ENCODE measurements around the gene SNX1. TPM values are rescaled to one million over a fixed set of nuclear protein-coding genes. Genes with fewer than 3 reads are reported as not detected.

Gene SNX1
- total RNA-seq, 2 donors from 2014 or later: 114 to 130 TPM

DNA sequence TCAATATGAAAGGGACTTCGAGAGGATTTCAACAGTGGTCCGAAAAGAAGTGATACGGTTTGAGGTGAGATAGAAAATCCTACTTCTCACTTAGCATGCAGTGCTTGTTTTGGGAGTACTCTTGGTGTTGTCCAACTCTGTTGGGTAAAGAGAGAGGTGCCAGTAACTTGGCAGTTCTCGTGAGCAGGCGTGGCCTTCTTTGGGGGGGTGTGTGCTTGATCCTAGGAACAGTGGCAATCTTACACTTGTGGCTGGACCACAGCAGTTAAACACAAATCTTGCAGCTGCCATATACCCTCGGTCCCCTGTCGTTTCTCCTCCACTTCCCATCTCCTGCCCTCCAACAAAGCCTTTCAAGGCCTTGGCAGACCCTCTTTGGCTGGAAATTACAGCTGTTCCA is 40.6 kb downstream of the SNX1 start:
- DNase-seq (ENCODE audit: low spot score): no peak
- intact Hi-C loops (cut with DNase I): no loop called here

DNA sequence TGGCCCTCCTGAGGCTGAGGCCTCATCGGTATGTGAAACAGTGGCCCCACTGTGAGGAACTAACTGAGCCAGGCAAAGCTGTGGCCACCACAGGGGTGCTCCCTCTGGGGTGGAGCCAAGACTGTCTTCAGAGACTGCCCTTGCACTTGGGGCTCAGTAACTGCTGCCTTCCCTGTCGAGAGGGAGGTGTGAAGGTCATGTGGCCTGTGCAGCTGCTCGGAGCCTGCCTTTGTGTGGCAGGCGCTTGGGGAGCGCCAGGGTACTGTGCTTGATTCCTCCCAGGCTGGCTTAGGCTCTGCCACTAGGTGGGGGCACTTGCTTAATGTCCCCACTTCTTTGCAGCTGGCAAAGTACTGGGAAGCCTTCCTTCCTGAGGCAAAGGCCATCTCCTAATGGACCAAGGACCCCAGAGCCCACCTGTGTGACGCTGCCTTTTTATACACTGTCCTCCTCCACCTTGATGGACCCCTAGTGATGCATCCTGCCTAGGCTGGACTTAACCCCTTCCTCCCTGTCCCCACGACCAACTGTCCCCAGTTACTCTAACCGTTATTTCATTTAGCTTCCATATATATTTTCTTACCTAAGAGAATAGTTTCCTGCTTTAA is 41.5 kb downstream of the SNX1 start:
- intact Hi-C loops (cut with DNase I): no loop called here
- no peak for DNase-seq (ENCODE audit: low spot score)

DNA sequence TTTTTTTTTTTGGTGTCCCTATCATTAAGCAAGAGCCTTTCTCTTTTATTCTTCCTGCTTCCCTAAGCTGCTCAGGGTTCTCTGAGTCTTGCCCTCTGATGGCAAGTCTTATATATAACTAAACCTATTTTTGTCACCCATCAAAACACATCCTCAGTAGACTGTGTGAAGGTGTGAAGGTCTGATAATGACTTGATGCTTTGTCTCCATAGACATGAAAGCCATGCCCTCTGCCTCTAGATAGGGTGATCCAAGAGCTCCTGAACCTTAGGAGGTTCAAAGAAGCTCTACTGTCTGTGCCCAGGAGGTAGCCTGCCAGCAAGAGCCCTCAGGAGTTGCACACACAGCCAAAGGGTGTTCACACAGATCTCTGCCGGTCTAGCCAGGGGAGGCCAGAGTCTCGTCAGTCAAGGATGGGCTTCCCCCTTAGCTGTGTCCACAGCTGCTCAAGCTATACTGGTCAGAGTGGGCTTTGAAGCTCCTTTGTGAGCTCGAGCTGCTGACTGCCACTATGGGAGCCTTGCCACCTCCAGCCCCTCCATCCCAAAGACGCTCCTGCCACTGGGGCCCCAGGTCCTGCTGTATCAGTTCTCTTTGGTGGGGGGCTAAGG is 42.7 kb downstream of the SNX1 start:
- DNase-seq (ENCODE audit: low spot score): no peak
- intact Hi-C loops (cut with DNase I): no loop called here

DNA sequence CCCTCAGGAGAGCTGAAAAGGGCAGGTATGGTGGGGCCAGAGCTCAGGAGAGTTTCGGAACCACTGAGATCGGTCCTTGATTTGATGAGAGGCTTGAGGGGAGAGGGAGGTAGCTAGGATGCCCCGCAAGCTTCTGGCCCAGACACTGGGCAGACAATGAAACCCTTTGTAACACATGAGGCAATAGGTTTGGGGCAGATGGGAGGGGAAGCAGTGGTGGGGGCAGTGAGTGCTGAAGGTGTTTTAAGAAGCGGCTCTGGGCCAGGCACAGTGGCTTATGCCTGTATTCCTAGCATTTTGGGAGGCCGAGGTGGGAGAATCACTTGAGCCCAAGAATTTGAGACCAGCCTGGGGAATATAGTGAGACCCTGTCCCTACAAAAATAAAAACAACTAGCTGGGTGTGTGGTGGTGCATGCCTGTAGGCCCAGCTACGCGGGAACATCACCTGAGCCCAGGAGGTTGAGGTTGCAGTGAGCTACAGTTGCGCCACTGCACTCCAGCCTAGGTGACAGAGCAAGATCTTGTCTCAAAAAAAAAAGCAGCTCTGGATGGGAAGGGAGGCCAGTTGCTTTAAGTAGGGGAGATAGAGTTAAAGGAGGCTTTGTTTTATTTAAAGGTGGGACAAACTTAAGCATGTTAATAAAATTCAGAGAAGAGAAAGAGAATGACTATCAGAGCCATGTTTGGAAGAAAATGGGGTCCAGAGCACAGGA is 46.2 kb downstream of the SNX1 start:
- intact Hi-C loops (cut with DNase I): no loop called here

DNA sequence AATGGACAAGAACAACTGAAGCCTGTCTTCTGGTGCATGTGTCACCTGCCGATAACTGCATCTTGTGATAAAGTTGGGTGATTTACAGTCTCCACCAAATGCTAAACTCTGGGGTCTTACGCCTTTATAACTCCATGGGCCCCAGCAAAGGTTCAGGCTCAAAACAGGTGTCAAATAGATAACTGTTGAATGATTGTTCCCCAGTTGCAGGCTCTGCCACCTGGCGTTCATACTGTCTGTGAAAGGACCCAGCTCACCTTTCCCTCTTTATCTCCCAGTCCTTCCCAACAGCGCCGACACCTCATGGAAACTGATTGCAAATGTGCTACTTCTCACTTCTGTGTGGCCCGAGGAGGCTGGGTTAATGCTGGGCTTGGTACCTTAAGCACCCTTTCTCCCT is 47.5 kb downstream of the SNX1 start:
- intact Hi-C loops (cut with DNase I): no loop called here
- DNase-seq (ENCODE audit: low spot score): peak; percentile 31

More for the DNA sequence above, 46.2 kb downstream of the SNX1 start:
- peak; percentile 40 for DNase-seq (ENCODE audit: low spot score)

DNA sequence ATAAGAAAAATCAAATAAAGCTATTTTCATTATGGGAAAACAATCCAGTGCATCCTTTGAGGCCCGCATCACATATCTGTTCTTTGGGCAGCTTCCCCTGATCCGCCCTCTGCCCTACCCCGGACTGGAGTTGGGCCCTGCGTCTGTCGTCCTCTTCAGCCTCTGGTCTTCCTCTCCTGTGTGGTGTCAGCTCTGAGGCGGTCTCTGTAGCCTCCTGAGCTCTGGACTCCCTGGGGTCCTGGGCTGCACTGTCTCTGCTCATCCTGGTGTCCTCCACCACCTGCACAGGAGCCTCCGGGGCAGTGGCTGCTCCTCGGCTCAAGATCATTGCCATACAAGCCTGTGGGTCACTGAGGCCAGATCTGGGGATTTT is 48.4 kb downstream of the SNX1 start:
- intact Hi-C loops (cut with DNase I): no loop called here
- peak; percentile 26 for DNase-seq (ENCODE audit: low spot score)

DNA sequence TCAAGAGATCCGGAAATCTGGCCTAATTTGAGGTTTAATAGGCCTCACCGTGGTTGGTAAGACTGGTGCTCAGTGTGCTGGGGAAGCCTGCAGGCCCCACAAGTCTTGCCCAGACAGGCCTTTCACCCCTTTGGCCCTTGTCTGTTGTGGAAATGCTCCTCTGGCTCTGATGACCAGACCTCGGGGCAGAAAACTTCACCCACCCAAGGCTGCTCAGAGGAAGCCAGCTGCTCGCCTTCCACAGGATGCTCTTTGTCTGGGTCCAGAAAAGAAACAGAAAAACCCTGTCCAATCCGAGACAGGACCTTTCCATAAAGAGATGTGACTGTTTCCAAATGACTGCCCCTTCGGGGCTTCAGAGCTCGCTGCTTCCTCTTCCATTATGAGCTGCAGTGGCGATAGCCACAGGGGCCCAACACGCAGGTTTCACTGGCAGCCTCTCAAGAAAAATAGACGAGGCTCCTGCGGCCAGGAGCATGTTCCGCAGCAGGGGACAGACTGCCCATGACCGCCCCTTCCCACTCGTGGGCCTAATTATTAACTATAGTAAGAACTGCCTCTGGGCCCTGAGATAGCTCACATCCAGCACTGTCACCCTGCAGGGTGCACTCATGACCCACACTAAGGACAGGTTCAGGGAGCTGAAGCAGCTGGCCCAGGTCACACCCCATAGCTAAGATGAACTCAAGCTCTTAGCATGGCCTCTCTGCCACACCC is 48.9 kb downstream of the SNX1 start:
- intact Hi-C loops (cut with DNase I): no loop called here
- no peak for DNase-seq (ENCODE audit: low spot score)

DNA sequence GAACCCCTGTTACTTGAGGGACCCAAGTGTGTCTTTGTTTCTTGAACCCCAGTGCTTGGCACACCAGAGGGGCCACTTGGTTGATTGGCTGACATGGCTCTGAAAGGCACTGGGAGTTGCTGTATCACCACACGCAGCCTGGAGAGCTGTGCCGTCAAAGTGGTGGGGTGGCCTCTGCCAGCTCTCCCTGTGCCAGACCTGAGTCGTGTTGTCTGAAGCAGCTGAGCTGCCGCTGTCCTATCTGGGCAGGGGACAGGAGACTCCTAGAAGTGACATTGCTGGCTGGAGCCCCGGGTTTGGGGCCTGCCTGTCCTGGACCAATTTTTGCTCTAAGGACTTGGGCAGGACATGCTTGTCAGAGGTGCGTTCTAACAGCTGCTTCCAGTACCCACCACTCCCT is 50.3 kb downstream of the SNX1 start:
- intact Hi-C loops (cut with DNase I): no loop called here
- peak; percentile 57 for DNase-seq (ENCODE audit: low spot score)

DNA sequence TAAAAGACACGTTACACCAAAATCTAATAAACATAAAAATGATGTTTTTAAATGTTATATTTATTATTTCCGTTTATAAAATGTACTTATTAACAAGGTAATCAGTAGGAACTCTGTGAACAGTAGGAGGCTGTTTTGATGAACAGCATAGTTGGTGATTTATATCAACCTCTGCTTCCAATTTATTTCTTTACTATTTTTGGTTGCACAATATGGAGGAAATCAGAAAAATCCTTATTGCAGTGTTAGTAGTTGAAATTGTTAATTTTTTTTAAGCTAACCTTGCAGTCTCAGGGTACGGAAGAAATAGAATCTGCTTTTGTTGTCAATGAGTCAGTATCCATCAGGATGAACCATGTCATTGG is 50.7 kb downstream of the SNX1 start:
- intact Hi-C loops (cut with DNase I): no loop called here
- no peak for DNase-seq (ENCODE audit: low spot score)

DNA sequence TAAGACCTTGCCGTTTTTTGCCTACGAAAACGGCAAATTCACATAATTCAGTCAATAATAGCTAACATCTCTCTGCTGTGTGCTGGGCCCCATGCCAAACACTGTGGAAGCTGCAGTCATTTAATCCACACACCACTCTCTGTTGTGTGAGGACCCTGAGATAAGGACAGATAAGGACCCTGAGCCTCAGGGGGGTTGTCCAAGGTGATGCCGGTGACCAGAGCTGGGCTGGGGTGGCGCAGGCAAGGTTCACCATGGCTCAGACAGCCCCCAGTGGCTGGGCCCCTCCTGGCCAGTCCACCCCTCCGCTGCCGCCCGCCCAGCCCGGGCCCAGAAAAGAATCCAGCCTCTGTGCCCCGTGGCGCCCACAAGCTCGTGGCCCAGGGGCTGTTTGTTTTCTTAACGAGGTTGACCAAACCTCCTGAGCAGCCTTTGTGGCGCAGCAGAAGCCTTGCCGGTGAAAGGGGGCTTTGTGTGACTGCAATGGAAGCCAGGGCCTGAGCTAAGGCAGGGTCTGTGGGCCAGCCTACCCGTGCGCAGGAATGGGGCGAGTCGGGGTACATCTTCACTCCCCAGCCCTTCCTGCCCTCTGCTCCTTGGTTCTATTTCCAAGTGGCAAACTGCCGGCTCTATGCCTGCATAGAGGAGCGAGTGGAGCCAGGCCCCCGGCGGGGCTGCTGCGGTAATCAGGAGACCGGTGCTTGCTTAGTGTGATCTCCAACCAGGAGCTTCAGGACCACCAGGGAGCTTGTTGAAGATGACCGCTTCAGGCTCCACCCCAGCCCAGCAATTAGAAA is 51.3 kb downstream of the SNX1 start:
- DNase-seq (ENCODE audit: low spot score): peak; percentile 74
- intact Hi-C loops (cut with DNase I): no loop called here

DNA sequence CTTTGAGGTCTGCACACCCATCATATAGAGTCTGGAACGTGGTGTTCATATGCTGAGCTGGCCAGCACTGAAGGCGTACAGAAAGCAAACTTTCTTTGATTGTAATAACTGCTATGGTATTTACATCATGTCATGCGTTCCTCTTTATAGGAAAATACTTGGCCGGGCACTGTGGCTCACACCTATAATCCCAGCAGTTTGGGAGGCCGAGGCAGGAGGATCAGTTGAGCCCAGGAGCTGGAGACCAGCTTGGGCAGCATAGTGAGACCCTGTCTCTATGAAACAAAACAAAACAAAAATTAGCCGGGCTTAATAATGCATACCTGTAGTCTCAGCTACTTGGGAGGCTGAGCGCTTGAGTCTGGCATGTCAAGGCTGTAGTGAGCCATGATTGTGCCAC is 52.4 kb downstream of the SNX1 start:
- intact Hi-C loops (cut with DNase I): no loop called here
- DNase-seq (ENCODE audit: low spot score): peak; percentile 26

DNA sequence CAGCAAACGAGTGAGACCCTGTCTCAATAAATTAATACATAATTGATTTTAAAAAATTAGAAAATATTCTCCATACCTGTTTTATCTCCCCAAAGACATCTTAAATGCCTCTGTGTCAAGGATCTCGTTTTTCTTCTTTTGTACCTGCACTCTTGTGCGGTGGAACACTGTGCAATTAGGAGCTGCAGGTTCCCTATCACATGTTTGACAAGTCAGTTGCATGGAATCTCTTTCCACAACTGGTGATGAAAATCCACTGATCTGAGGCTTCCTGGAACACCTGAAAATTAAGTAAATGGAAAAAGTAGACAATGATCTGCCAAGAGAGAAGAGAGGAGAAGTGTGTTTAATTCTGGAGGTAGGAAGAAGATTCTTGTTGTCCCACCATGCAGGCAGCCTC is 52.8 kb downstream of the SNX1 start:
- intact Hi-C loops (cut with DNase I): no loop called here
- DNase-seq (ENCODE audit: low spot score): no peak

DNA sequence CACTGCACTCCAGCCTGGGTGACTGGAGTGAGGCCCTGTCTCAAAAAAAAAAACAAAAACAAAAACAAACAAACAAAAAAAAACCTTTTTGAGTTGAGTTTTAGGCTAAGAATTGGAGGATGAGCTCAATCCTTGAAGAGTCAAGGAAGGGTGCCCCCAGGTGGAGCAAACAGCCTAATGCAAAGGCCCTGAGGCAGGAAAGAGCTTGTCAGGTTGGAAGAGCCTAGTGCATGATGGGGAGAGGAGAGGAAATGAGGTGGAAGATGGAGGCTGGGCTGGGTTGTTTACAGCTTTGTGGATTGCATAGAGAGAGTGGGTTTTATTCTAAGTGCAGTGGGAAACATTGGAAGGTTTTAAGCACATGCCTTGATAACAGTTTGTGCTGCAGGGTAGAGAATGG is 53.6 kb downstream of the SNX1 start:
- intact Hi-C loops (cut with DNase I): no loop called here
- DNase-seq (ENCODE audit: low spot score): no peak

DNA sequence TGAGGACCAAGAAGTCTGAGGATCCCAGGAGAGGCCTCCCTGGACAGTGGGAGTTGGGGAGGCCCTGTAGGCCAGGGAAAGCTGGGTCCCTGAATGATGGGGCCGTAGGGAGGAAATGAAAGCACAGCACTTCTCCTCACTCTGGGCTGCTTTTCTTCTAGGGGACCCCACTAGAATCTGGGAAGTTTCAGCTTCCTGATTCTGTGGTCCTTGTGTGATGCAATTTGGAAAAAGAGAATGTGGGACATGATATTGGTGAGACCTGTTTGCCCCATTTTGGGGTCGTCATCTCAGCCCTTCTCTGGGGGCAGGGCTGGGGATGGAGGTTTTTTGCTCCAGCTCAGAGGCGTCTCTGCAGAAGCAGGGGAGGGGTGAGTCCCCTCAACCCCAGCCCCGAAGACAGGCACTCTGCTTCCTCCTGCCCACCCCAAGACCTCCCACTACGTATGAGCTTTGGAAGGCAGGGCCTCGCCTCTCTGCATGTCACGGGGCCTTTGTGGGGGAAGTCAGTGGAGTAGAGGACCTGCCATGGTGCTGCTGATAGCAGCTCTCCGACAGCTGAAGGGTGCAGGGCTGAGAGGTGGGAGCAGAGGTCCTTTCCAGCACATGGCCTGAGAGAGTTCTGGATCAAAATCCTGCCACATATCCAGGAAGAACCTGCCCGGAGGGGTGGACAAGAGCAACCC is 54.3 kb downstream of the SNX1 start:
- intact Hi-C loops (cut with DNase I): no loop called here
- peak; percentile 80 for DNase-seq (ENCODE audit: low spot score)

DNA sequence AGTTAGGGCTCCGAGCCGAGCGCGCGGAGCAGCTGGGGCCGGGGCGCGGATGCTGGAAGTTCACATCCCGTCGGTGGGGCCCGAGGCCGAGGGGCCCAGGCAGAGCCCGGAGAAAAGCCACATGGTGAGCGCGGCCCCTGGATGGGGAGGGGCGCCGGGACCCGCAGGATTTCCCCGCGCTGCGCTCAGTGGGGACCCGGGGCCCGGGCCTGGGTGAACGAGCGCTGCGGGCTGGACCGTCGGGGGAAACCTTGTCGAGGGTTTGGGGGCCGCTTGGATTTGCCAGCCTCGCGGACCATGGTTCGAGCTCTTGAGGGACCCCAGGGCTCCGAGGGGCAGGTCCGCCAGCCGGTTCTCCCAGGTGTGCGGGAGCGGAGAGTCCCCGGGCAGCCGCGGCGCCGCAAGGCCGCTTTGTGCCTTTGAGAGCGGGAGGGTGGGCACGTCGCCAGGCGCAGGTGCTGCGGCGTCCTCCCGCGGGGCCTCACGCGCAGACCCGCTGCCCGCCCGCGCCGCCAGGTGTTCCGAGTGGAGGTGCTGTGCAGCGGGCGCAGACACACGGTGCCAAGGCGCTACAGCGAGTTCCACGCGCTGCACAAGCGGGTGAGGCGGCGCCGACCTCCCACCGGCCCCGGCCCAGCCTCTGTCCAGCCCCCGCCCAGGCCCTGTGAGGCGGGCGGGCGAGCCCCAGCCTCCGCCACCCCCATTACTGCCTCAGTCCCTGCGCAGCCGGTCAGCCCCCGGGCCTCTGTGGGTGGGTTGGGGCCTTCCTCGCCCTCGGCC is 56.1 kb downstream of the SNX1 start, which contains the start of gene SNX22:
Gene SNX22, plus strand, starts transcription at position 5 of the 780 bp plus-strand sequence. Its CDS starts 45 bp downstream, at position 50.
- intact Hi-C loops (cut with DNase I): no loop called here
- peak; percentile 84 for DNase-seq (ENCODE audit: low spot score)

DNA sequence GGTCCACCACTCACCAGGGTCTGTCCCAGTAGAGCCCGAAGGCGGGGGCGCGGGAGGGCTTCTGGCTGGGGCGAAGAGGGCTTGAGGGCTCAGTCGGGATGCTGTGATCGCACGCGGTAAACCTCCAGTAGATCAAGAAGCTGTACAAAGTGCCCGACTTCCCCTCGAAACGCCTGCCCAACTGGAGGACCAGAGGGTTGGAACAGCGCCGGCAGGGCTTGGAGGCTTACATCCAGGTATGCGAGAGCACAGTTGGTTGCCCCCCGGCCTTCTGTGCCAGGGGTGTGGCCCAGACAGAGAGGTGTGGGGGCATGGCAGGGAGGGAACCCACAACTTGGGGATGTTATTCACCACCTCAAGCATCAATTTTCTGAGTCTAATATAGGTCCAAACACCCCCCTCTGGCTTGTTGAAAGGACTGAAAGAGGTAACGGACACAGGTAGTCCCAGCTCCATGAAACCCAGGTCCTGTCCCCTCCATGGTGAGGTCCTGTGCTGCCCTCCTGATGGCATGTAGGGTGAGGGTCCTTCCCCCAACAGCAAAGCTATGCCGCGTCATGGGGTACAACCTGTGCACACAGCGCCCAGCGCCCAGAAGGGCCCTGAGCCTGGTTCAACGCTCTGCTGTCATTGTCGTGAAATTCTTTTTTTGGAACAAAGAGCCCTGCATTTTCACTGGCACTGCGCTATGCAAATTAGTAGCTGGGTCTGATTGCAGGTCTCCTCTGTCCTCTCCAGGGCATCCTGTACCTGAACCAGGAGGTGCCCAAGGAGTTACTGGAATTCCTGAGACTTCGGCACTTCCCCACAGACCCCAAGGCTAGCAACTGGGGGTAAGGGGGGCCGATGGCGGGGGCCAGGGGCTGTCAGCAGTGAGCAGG is 57.0 kb downstream of the SNX1 start:
- intact Hi-C loops (cut with DNase I): no loop called here
- peak; percentile 81 for DNase-seq (ENCODE audit: low spot score)

Data from posterior vena cava (tissue), 2 donors.